EH (cell line): ENCODE data around the gene DOCK6.

Source experiments
- DNase-seq: peaks from one replicate; pipeline ENCODE4 v3.0.0-alpha.2; 2015; ENCODE audit warnings: low read depth

Gene DOCK6

DNA sequence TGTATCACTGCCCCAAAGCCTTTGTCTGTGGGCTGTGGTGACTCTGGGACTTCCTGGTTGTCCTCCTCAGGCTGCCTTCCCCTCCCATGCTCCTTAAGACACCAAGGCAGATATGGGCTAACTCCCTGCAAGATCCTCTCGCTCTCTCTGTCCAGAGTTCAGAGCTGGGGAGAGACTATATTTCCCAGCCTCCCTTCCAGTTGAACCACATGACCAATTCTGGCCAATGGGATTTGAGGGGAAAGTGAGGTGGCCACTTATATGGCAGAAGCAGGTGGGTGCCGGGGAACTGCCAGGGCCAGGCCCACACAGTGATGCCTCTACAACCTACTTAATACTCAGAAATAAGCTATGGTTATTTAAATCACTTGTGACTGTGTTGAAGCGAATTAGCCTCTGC is 39.1 kb downstream of the DOCK6 start:
- DNase-seq: no peak

DNA sequence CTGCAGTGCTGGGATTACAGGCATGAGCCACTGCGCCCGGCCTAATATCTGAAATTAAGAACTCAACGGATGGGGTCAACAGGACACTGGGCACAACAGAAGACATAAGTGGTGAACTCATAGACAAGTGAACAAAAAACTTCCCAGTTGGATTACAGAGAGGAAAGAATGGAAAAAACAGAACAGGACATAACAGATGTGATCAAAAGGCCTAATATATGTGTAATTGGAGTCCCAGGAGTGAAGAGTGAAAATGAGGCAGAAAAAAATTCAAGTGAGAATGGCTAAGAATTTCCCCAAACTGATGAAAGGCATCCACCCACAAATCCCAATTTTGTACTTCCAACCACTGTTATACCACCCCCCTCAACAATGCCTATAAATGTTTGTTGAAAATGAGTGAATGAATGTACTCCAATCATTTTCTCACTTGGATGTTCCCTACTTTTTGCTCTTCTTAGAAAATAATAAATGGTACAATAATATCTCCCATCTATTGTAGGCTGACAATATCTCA is 41.2 kb downstream of the DOCK6 start:
- no peak for DNase-seq

DNA sequence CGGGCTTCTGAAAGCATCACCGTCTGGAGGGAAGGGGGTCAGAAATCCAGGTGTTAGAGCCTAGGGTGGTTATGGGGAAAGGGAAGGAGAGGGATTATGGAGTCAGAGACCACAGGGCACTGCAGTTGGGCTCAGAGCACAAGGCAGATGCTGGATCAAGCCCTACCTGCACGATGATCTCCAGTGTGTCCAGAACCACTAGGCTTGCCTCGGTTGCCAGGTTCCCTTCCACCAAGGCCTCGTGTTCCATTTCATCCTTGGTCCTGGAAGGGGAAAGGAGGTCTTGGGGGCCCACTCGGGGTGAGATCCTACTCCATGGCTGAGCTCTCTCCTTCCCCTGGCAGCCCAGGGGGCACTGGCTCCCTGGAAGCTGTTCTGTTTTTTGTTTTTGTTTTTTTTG is 47.9 kb downstream of the DOCK6 start:
- no peak for DNase-seq

DNA sequence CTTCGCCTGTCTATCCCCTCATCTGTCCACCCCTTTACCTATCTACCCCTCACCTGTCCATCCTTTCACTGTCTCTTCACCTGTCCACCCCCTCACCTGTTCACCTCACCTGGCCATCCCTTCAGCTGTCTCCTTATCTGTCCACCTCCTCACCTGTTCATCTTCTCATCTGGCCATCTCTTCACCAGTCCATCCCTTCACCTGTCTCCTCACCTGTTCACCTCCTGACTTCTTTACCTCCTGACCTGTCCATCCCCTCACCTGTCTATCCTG is 51.7 kb downstream of the DOCK6 start:
- DNase-seq: no peak

DNA sequence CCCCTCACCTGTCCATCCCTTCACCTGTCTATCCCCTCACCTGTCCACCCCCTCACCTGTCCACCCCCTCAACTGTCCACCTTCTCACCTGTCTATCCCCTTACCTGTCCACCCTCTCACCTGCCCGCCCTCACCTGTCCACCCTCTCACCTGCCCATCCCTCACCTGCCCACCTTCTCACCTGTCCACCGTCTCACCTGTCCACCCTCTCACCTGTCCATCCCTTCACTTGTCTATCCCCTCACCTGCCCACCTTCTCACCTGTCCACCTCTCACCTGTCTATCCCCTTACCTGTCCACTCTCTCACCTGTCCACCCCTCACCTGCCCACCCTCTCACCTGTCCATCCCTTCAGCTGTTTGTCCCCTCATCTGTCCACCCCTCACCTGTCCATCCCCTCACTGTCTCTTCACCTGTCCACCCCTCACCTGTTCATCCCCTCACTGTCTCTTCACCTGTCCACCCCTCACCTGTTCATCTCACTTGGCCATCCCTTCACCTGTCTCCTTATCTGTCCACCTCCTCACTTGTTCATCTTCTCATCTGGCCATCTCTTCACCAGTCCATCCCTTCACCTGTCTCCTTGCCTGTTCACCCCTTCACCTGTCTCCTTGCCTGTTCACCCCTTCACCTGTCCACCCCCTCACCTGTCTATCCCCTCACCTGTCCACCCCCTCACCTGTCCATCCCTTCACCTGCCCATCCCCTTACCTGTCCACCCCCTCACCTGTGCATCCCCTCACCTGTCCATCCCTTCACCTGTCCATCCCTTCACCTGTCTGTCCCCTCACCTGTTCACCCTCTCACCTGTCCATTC is 52.3 kb downstream of the DOCK6 start:
- DNase-seq: peak; percentile 11

DNA sequence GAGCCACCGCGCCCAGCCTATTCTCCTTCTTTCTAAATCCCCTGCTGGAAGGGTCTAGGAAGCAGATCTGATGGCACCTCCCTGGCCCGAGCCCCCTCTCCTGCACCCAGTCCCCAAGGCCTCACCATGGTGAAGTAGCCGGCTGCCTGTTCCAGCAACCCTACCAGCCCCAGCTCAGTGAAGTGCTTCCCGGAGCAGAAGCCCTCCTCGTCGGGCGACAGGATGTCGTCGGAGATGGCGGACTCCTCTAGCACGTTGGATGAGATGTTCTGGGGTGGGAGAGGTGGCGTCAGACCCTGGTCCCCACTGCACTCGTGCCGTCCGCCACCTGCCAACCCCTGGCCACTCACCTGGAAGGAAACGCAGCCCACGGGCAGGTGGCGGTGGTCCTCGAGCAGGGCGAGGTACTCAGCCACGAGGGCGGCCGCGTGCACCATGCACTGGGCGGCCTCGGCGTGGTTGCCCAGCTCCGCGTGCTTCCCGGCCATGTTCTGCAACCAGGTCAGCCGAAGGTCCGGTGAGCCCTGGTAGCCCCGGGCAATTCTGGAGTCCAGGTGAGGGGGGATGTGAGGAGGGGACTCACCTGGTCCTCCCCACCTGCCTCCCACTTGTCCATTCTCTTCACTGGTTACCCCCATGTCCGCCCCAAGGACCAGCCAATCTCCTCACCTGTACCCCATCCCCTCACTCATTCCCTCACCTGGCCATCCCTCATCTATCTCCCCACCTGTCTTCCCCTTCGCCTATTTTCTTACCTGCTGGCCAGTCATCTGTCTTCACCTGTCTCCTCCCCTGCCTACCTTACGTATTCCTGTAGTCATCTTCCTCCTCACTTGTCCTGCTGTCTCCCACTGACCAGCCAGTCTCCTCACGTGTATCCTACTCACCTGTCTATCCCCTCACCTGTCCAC is 53.5 kb downstream of the DOCK6 start:
- peak; percentile 44 for DNase-seq

DNA sequence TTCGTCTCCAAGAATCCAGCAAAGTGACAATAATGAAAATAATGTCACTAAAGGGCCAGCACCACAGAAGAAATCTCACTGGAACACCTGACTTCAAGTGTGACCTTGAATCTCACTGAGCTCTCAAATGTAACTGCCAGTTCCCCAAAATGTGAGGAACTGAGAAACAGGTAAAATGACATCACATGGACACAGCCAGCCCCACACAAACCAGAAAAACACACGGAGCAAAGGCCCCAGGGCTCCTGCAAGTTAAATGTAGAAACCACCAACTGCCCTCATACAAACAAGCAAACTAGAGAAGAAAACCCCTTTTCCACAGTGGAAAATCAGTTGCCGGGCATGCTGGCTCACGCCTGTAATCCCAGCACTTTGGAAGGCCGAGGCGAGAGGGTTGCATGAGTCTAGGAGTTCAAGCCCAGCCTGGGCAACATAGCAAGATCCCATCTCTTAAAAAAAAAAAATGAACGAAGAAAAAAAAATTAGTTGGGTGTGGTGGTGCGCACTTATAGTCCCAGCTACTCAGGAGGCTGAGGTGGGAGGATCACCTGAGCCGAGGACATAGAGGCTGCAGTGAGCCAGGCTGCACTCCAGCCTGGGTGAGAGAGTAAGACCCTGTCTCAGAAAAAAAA is 56.3 kb downstream of the DOCK6 start:
- DNase-seq: no peak

DNA sequence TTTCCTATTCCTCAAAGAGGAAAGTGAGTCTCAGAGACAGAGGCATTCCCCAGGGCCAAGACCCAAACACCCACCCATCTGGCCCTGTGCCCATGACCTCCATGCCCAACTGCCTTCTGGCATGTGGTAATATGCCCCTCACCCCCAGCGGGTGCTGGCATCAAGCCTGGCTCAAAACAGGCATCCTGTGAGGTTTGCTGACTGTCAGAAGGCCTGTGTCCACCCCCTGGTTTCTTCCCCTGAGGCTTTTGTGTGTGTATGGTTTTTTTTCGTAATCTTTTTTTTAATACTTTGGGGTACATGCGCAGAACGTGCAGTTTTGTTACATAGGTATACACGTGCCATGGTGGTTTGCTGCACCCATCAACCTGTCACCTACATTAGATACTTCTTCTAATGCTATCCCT is 57.4 kb downstream of the DOCK6 start:
- DNase-seq: peak; percentile 21

DNA sequence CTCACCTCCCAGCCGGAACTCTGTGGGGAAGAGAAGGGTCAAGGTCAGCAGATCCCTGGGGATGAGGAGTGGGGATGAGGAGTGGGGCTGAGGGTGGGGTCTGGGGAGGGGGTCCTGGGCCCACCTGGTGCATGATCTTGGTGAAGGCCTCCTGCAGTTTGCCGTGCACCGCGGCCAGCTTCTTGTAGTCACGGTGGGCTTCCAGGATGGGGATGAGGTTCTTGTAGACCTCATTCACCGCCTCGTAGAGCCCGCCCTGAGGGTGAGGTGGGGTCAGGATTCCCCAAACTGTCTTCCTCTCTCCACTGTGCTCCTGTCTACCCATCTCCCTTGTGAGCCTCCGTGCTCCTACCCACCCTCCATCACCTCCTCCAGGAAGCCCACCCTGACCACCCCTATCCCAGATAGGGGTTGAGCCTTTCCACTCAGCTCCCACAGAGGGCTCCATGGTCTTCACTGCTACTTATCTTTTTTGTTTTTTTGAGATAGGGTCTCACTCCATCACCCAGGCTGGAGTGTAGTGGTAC is 58.2 kb downstream of the DOCK6 start:
- DNase-seq: no peak

DNA sequence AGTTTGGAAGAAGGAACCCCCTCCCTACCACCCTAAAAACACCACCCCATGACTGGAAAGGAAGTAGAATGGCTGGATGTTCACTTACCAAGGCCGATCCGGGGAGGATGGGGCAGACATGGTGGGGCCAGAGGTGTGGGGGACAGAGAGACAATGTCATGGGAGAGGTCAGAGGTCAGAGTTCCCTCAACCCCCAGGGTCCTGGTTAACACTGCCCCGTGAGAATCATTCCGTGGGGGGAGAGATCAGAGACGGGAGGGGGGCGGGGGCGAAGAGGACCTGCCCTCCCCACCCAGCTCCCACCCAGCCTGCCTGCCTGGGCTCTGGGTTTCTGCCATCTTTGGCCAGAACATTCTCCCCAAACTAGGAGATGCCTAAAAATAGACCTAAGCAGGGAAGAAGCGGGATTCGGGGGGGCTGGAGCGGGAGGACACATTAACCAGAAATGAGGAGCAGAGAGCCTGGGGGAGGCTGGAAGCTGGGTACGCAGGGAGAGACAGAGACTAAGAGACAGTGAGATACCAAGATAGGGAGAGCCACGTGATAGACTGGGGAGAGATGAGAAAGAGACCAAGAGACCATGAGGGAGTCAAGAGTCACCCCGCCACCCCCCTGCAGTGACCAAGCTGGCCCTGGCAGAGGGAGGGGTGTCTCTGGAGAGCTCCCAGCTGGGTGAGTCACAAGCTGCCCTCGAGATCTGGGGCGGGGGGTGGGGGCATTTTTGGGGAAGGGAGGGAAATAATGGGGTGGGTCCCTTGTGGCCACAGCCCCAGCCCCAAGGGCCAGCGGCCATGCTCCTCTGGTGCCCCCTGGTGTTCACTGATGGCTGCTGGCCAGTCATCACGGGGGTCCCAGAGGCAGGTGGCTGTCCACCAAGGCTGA is 58.9 kb downstream of the DOCK6 start:
- DNase-seq: peak; percentile 98

DNA sequence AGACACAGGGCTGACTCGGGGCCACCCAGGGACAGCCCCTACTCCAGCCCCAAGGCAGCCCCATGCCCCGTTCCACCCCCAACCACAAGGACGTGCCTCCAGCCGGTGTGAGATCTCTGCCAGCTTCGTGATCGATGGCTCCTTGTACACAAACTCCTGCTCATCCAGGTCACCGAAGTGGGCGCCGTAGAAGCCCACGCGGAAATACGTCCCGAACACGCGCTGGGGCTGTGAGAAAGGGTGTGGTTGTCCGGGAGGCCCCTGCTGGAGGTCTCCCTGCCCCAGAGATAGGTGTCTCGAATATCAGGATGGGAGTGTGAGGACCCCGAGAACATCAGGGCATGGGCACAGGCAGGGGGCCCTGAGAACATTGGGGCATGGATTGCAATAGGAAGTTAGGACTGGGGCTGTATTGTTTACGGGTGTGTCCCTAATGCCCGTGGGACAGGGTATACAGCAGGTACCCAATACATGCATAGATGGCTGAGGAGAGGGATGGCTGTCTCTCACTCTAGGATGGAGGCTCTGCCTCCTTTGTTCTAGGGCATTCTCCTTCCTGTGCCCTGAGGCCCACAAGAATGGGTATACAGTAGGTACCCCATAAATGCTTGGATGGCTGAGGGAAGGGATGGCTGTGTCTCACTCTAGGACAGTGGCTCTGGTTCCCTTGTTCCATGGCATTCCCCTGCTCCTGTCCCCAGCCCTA is 59.7 kb downstream of the DOCK6 start:
- no peak for DNase-seq

DNA sequence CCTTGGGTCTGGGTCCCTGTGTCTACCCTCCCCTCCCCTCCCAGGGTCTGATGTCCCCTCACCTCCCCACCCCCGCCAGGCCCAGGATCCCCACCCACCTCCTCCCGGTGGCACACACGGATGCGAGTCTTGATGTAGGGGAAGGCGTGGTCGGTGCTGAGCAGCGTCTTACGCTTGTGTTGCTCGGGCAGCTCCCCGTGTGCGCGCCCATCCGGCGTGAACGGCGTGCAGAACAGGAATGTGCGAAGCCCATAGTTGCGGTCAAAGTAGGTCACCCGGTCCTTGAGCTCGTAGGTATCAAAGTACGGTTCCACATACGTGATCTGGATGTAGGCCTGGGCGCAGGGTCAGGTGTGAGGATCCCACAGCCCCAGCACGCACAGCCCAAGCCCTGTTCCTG is 60.5 kb downstream of the DOCK6 start:
- DNase-seq: no peak

DNA sequence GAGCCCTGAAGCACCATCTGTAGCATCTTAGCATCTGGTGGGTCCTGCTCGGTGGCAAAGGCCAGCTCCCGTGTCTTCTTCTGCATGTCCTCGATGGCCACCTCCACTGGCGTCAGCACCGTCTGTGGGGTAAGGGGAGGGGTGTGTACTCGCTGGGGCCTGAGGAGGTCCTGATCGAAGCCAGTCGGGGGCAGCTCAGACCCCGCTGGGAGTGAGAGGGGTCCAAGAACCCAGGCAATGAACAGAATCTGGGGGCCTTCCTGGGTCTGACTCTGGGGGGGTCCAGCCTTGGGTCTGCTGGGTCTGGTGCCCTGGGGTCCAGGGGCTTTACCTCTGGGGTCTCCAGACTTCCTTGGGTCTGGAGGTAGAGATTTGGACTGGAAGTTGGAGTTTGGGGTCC is 61.4 kb downstream of the DOCK6 start:
- no peak for DNase-seq

DNA sequence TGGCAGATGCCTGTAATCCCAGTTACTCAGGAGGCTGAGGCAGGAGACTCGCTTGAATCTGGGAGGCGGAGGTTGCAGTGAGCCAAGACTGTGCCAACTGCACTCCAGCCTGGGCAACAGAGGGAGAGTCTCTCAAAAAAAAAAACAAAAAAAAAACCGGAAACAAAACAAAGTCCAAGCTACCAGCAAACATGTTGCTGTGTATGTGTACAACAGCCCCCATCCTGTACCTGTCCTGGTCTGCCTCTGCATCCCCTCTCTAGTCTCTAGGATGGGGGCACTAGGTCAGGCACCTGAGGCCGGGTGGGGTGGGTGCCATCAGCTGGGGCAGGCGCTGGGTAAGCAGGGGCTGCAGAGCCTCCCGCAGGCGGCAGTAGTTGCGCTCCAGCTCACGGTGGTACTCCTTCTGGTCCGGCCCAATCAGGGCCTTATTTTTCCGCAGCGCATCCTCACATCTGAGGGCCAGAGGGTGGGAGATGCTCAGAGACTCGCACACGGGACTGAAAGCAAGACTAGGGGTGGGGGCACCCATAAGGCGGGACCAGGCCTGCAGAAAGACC is 62.2 kb downstream of the DOCK6 start:
- no peak for DNase-seq

DNA sequence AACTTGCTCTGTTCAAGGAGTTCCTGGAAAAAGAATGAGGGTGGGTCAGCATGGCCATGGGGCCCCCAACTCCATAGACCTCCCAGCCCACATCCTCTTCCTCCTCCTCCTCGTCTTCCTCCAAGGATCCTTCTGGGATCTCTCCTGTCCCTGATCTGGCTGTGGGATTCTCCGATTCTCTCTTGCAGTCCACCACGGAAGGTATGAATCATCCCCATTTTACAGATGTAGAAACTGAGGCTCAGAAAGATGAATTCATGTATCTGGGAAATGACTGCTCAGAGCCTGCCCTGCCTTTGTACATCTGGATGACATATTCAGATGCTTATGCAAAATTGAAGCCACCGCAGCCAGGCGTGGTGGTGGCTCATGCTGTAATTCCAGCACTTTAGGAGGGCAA is 62.8 kb downstream of the DOCK6 start:
- no peak for DNase-seq

DNA sequence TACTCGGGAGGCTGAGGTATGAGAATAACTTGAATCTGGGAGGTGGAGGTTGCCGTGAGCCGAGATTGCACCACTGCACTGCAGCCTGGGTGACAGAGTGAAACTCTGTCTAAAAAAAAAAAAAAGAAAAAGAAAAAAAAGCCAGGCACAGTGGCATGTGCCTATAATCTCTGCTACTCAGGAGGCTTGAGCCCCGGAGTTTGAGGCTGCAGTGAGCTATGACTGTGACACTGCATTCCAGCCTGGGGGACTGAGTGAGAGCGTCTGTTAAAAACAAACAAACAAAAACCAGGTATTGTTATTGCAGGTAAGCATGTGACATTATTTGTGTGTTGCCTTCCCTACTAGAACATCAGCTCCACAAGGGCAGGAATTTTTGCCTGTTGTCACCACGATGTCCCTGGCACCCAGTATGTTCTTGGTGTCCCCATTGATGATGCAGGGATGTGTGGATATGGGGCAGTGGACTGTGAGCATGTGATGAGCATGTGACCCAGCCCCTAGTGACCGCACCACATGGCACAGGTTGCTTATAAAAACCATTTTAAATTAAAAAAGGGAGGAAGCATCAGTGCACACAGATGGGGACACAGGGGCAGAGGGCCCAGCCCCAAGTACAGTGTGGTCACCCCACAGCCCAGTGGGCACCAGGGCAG is 63.4 kb downstream of the DOCK6 start:
- no peak for DNase-seq

DNA sequence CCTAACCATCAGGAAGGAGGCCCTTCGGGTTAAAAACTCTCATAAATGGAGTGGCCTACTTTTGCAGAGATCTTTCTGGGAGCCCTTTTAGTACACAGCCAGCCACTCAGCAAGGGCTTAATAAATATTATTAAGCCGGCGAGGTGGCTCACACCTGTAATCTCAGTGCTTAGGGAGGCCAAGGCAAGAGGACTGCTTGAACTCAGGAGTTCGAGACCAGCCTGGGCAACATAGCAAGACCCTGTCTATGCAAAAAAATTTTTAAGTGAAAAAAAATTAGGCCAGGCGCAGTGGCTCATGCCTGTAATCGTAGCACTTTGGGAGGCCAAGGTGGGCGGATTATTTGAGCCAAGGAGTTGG is 64.2 kb downstream of the DOCK6 start:
- no peak for DNase-seq

DNA sequence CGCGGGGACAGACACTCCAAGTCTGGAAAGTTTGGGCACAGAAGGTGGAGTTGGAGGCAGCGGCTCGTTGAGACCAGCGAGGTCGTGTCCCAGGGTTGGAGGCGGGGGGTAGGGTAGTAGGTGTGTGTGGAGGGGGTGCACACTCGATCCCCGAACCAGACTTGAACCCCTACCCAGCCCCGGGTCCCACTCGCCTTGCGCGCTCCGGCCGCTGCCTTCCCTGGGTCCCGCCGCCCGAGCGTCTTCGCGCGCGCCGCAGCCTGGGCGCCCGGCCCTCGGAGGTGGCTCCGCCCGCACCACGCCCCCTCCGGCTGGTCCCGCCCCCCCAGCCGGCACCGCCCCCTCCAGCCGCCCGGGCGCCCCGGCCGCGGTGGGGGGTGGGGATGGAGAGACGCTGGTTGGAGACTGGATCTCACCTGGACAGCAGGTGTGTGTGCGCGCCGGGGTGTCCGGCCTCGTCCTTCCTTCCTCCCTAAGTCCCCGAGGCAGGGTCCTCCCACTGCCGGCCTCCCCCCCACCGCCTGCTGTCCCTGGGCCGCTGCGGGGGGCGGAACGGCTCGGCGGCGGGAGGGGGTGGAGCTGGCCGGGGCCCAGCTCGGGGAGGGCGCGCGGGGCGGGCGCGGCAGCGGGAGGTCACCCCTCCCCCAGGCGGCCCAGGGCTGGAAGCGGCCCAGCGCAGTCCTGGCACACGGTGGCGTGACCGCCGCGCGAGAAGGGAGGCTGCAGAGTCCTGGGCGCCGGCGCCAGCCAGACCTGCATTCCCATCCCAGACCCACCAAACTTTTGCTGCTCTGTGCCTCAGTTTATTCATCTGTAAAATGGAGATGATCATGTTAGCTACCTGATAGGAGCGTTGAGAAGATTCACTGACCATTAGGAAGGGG is 64.8 kb downstream of the DOCK6 start, which contains the start of gene KANK2:
Gene KANK2 (minus strand): TSS at position 255 of the 884 bp plus-strand sequence. CDS start 3,034 bp downstream, outside the sequence.
- DNase-seq: peak; percentile 80
